Dedifferentiated amniotic fluid mesenchymal stem cell (primary cell): ENCODE results near the gene ALDH3B1.

ENCODE experiments used
- DNase-seq: peaks from one replicate; pipeline ENCODE4 v3.0.0-alpha.2; 2016; ENCODE audit errors: extremely low spot score

ALDH3B1 gene

GRCh38 chr11:68012843-68013610 lies 2.9 kb downstream of the ALDH3B1 start:
- peak; percentile 94 for DNase-seq

GRCh38 chr11:68013611-68014156 lies 3.6 kb downstream of the ALDH3B1 start:
- no peak for DNase-seq

- no peak for DNase-seq
These were observed 4.2 kb downstream of the ALDH3B1 start for GRCh38 chr11:68014157-68014946.

GRCh38 chr11:68014947-68015447 lies 4.9 kb downstream of the ALDH3B1 start:
- no peak for DNase-seq

- no peak for DNase-seq
These were observed 5.3 kb downstream of the ALDH3B1 start for GRCh38 chr11:68015467-68015866.

GRCh38 chr11:68016161-68016903 lies 6.2 kb downstream of the ALDH3B1 start:
- no peak for DNase-seq

- DNase-seq: no peak
These were observed 7.0 kb downstream of the ALDH3B1 start for GRCh38 chr11:68016904-68017817.

GRCh38 chr11:68017980-68018729 lies 8.0 kb downstream of the ALDH3B1 start:
- DNase-seq: no peak

GRCh38 chr11:68018730-68019190 lies 8.6 kb downstream of the ALDH3B1 start:
- no peak for DNase-seq

GRCh38 chr11:68019486-68019885 lies 9.4 kb downstream of the ALDH3B1 start:
- DNase-seq: no peak

GRCh38 chr11:68020575-68020974 lies 10.4 kb downstream of the ALDH3B1 start:
- DNase-seq: no peak

GRCh38 chr11:68021167-68021787 lies 11.2 kb downstream of the ALDH3B1 start:
- DNase-seq: no peak

GRCh38 chr11:68022531-68022930 lies 12.4 kb downstream of the ALDH3B1 start:
- DNase-seq: no peak

GRCh38 chr11:68024508-68024907 lies 14.4 kb downstream of the ALDH3B1 start:
- no peak for DNase-seq

GRCh38 chr11:68025047-68025446 lies 14.9 kb downstream of the ALDH3B1 start:
- no peak for DNase-seq

- no peak for DNase-seq
These were observed 16.4 kb downstream of the ALDH3B1 start for GRCh38 chr11:68026391-68027105.

- DNase-seq: no peak
These were observed 17.5 kb downstream of the ALDH3B1 start for GRCh38 chr11:68027667-68028066.

- no peak for DNase-seq
These were observed 18.8 kb downstream of the ALDH3B1 start for GRCh38 chr11:68028802-68029545.
